Left kidney (tissue), 8 donors: ENCODE results near the gene CEBPE. TPM values are rescaled to one million over a fixed set of nuclear protein-coding genes. Genes with fewer than 3 reads are reported as not detected.

Source experiments
- DNase-seq: peaks from one replicate; pipeline ENCODE4 v3.0.0-alpha.2; 2013
- long read RNA-seq, 8 donors: transcript quantifications; one replicate each; lab custom pipeline, GENCODE V29; 2026
- polyA plus RNA-seq: library from polyadenylated mRNA; unstranded; fragments of 120-200 nt; gene quantifications from one replicate; pipeline ENCODE4 v1.2.1, GENCODE V29; 2013; ENCODE audit not compliant: insufficient read length

CEBPE gene
- polyA plus RNA-seq = 0.08 TPM
- long read RNA-seq, donor 1 = 0 reads
- long read RNA-seq, donor 2 = 0 reads
- long read RNA-seq, donor 3 = 0 reads
- long read RNA-seq, donor 4 = 0 reads
- long read RNA-seq, donor 5 = 0 reads
- long read RNA-seq, donor 6 = 0 reads
- long read RNA-seq, donor 7, partial matches to known transcripts = 0 of 1 reads
- long read RNA-seq, donor 7, other reads (novel, unspliced or antisense) = 0 of 1 reads
- long read RNA-seq, donor 8 = 0 reads

DNA sequence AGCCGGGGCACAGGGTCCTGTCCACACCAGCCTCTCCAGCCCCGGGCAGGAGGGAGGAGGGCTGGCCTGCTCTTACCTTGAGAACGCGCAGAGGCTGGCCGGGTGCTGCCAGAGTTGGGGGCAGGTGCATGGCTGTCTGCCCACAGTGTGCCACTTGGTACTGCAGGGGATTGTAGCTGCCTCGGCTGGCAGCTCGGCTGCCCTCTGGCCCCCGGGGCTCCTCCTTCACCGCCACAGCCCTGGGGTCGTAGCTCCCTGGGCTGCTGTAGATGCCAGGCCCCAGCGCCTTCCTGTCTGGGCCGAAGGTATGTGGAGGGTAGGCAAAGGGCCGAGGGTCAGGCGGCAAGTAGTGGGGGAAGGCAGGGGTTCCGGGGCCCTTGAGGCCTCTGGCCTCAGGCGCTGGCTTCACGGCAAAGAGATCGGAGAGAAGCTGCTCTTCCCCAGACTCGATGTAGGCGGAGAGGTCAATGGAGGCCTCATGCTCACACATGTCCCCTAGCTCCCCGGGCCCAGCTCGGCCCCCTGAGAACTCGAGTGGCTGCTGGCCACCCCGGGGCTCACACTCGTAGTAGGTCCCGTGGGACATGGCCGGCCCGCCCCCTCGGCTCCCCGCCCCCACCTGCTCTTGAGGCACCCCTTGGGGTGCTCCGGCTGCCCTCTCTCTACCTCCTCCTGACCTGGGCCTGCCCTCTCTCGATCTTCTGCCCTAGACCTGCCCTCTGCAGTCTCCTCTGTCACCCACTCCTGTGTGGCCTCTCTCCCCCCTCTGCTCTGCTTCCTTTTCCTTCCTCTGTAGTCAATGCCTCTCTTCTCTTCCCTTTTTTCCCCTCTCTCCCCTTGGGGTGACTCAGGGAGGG lies at the start of gene CEBPE:
Gene CEBPE, minus strand, starts transcription at position 750 of the 857 bp plus-strand sequence. Its CDS starts 164 bp downstream, at position 586.
- DNase-seq = no peak

DNA sequence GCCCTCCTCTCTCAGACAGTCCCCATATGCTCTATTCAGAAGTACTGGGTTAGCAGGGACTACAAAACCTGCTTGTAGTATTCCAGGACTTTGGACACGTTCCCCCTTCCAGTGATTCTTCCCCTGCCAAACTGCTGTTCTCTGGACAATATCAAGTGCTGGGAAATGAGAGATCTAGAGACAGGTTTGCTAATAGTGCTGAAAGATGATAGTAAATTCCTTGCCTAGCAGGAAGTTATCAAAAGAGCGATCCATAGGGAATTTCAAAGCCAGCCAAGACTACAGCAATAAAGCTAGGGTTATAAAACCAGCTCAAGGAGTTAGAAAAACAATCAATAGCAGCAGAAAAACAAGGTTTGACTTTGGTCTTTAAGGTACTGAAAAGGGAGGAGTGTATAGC lies 49.2 kb upstream of the CEBPE start:
- DNase-seq = no peak

DNA sequence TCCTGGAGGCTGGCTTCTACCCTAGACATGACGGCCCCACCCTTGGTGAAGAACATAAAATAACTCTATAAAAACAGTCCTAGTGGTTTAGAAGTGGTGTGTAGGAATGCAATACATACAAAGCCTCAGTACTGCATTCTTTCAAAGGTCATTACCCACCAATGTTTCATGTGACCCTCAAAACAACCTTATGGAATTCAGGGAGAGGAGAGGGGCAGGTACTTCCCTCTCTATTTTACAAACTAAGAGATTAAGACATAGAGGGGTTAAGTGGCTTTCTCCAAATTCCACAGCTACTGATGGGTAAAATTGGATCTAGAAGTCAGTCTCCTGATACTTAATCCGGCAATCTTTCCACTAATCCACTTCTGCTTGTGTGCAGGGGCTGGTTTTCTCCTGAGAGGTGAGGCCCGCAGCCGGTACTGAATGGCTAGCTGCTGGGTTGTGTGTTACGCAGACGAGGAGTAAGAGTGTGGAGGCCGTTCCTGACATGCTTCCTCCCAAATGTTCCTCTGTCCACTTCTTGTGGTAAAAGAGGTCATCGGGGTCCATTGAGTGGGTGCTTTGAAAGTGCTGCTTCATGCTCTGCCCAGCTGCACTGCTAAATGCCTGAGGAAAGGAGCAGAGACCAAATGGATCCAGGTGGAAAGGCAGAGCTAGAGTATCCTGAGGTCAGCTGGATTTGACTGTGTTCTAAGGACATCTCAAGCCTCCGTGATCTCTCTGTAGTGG lies 48.2 kb upstream of the CEBPE start:
- no peak for DNase-seq

DNA sequence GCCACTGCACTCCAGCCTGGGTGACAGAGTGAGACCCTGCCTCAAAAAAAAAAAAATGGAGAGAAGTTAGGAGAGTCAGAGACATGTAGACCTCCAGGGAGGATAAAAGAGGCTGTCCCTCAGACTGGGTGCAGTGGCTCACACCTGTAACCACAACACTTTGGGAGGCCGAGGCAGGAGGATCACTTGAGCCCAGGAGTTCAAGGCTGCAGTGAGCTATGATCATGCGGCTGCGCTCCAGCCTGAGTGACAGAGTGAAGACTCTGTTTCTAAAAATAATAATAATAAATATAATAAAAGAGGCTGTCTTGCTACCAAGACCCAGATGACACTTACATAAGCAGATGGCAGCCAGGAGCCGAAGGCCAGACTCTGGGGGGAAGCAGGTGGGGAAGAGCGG lies 45.9 kb upstream of the CEBPE start:
- no peak for DNase-seq

DNA sequence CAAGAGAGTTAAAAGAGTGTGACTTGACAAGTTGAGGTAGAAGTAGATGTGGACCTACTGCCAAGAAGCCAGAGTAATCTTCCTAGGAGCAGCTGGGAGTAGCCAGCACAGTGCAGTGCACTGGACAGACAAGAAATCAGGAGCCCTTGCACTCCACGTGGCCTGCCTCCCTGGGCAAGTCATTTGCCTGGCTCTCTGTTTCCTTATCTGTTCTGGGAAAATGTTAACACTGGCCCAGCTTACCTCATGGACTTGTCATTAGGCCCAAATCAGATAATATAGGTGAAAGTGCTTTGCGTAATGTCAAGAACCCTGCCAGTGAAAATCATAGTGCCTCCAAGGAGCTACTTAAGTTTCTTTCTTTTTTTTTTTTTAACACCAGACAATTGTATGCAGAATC lies 45.2 kb upstream of the CEBPE start:
- no peak for DNase-seq

DNA sequence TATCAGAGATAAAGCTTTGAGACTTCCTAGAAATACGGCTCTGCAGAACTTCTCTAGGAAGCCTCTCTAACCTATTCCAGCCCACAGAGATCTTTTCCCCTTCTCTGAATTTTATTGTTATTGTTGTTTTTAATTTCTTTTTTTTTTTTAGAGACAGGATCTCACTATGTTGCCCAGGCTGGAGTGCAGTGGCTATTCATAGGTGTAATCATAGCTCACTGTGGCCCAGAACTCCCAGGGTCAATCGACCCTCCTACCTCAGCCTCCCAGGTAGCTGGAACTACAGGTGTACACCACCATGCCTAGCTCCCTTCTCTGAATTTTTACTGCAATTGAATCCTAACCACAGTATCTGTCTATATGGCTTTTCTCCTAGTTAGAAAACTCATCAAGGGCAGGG lies 44.8 kb upstream of the CEBPE start:
- DNase-seq = no peak

DNA sequence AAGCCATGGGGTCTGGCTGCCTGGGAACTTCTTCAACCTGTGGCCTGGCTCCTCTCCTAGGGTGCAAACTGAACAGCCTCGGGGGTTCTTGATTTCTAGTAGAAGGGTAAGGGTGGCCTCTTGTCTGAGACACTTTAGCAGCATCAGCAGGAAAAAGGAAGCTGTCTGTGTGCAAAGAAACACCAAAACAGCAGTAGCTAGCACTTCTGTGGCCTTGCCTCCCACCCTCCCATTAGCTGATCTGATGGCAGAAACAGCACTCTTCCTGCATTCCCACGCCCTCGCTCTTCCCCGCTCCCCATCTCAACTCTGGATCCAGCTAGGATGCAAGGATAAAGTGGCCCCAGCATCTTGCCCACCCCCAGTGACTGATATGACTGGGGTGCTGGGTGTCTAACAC lies 43.7 kb upstream of the CEBPE start:
- DNase-seq = no peak

DNA sequence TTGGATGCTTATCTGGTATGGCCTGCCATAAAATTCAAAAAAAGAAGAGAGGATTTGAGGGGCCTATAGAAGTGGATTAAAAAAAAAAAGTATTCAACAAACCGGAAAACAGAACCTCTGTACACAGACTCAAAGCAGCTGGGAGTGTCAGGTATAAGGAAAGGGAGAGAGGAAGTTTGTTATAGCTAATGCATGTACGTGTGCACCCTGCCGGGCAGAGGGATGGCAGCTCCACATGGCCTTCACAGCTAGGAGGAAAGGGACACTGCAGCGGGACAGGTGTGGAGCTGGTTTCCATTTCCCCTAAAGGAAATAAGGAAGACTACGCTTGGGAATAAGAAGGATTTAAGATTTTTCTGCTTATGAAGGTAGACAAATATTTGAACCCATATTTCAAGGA lies 43.0 kb upstream of the CEBPE start:
- no peak for DNase-seq

DNA sequence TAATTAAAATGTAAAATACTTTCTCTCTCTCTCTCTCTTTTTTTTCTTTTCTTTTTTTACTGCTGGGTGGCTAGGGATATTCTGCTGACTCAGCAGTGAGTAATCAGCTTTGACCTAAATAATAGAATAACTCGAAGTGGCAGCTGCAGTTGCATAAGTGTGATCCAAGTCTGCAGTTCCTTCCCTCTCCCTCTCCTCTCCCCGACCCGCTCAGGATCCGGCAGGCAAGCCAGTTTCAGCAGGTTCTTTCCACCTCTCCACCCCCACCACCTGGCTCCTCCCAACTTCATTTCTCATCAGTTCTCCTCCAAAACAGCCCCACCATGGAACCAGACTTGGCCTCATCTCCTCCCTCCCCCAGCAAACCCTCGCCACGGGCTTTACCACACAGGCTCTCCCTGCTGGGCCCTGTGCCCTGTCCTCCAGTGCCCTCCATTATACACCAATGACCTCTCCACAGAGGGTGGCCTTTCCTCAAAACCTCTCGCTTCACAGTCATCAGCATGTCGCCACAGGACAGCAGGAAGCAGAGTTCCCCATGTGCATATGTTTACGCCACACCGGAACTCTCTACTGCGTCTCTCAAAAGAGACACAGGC lies 42.0 kb upstream of the CEBPE start:
- DNase-seq = no peak

DNA sequence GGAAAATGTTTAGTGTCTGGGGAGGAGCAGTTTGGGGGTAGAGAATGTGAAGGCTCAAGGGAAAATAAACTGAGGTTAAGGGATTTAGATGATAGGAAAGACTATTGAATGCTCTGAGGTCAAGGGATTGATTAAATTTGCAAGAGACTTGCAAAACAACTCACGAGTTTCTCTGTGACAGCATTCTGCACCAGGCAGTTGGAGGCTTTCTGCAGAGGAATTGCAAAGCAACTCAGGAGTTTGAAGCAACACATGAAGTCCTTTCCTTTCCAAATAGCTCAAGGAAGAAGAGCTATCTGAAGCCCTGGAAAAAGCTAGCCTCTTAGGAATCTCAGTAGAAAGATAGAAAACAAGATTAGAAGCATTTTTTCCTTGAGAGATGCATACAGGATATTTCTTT lies 40.5 kb upstream of the CEBPE start:
- no peak for DNase-seq

DNA sequence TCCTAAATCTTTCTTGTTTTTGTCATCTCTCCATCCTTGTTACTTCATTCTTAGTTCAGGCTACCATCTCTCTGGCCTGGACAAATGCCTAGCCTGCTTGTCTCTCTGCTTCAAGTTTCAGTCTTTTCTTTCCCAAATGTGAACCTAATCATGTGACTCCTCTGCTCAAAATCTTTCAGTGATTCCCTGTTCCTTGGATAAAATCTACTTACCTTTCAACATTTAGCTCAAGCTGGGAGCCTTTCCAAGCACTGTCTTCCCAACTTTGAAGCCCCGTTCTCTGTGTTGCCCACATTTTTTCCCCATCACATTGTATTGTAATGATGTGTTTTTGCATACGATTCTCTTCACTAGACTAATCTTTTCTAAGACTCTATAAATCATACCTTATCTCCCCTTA lies 39.7 kb upstream of the CEBPE start:
- no peak for DNase-seq

DNA sequence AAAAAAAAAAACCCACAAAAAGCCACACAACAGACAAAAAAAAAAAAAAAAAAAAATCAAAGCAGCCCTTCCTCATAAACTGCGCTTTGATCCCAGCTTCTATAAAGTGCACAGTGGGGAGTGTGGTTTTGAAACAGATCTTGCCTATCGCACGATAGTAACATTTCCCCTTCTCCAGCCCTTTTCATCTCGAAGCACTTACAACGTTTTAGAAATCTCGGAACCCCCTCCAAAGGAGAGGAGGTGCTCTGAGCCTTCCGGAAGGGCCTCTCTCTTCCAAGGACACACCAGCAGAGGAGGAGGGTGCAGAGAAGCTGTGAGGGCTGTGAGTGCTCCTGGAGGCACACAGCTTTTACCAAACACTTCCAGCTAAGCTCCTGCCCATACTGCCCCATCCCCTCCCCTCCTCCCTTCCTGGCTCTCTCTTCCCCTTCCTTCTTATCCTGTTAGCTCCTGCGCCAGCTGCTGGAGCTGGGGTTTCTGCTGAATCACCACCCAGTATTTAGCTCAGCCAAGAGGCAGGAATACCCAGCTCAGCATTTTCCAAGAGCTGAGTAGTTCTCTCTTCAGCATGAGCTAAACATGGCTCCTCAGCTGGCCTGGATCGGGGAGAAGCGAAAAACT lies 36.0 kb upstream of the CEBPE start:
- no peak for DNase-seq

DNA sequence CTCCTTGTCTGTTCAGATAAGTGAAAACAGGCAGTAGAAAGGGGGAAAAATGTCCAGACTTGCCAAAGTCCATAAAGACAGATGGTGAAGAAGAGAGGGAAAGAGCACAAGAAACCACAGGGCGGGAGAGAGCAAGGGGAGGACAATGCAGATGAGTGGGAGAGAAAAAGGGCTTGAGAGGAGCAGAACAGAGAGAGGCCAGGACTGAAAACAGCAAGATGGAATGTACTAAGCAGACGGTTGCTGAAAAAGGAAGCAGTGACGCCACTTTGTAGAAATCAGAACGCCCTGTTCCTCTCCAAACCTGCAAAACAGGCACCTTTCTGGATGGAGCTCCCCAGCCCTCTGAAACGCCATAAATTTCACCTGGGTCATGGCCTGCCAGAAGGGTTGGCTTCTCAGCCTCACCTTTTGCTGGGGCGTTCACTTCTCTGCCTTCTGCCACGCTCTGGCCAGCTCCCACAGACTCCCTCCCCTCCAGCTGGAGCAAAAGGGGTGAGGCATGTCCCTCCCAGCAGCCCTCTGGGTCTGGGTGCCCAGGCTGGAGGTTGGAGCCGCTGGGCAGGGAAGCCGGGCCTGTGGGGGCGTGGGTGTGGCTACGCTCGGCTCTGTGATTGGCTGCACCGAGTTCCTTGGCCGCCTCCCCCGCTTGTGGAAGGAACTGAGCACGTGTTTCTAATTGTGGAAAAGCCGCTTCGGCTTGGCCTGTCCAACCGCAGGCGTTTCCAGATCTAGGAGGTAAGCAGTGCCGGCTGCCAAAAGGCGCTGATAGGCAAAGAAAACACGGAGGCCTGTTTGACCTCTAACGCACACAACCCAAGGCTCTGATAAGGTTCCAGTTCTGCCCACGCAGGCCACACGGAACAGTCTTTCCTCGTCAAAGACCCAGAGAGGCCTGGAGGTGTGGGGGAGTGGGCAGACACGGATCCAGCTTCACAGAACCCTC lies 35.1 kb upstream of the CEBPE start:
- no peak for DNase-seq

DNA sequence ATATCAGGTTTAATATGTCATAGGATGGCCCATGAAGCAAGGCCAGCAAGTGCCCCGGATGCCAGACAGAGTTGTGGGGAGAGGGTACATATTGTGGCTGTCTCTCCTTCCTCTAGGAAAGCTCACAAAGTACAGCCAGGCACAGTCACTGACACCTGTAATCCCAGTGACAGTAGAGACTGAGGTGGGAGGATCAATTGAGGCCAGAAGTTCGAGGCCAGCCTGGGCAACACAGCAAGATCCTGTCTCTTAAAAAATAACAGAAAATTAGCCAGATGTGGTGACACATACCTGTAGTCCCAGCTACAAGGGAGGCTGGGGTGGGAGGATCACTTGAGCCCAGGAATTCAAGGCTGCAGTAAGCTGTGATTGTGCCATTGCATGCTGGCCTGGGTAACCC lies 32.3 kb upstream of the CEBPE start:
- no peak for DNase-seq

DNA sequence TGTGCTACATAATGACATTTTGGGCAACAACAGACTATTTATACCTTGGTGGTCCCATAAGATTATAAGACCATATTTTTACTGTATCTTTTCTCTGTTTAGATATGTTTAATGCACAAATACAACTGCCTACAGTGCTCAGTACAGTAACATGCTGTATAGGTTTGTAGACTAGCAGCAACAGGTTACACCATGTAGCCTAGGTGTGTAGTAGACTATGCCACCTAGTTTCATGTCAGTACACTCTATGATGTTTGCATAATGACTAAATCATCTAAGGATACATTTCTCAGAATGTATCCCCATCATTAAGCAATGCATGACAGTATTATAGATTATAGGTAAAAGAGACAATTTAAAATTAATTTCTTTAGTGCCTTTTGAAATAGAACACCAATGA lies 30.7 kb upstream of the CEBPE start:
- no peak for DNase-seq

DNA sequence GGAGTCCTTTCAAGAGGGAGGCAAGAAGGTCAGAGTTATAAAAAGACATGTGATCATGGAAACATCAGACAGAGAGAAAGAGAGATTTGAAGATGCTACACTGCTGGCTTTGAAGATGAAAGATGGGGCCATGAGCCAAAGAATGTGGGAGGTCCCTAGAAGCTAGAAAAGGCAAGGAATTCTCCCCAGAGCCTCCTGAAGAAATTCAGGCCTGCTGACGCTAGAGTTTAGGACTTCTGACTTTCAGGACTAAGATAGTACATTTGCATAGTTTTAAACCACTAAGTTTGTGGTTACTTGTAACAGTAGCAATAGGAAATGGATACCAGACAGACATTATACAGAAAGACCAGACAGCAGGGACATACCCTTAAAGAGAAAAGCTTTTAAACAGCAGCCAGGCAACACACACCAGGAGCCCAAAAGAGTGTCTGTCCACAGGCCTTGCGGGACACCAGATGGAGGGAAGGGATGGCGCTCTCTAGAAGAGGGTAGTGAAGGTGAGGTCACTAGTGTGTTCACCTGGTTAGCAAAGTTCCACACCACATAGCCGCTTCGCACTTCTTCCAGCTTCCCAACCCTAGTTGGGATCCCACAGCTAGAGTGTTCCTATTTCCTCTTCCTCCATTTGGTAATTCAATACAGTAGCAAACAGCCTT lies 29.7 kb upstream of the CEBPE start:
- DNase-seq = no peak

DNA sequence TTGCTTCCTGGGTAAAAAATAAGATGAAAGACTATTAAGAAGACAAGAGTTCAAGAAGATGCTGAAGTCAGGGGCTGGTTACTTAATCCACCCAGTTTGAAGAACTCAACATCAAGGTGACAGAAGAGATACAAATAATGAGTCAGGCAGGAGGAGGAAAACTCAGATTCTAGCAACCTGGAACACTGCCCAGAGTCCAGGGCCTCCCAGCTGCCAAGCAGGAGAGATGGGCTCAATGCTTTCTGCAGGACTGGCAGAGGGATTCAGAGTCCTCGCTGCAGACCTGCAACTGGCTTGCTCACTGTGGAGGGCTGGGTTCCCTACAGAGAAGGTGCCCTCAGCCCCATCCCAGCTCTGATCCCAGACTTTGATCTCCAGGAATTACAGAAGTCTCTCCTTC lies 28.6 kb upstream of the CEBPE start:
- DNase-seq = no peak

DNA sequence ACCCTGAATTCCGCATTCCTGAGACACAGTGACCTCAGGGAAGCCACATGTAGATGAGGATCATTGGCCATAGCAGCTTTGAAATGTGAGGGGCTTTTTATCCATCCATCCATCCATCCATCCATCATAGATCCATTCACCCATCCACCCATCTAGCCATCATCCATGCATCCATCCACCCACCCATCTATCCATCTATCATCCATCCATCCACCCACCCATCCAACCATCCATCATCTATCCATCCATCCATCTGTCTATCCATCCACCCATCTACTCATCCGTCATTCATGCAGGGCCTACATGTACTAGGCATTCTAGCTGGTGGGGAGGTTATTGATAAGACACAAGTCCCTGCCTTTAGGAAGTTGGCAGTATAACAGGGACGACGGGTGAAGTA lies 27.9 kb upstream of the CEBPE start:
- DNase-seq = no peak

DNA sequence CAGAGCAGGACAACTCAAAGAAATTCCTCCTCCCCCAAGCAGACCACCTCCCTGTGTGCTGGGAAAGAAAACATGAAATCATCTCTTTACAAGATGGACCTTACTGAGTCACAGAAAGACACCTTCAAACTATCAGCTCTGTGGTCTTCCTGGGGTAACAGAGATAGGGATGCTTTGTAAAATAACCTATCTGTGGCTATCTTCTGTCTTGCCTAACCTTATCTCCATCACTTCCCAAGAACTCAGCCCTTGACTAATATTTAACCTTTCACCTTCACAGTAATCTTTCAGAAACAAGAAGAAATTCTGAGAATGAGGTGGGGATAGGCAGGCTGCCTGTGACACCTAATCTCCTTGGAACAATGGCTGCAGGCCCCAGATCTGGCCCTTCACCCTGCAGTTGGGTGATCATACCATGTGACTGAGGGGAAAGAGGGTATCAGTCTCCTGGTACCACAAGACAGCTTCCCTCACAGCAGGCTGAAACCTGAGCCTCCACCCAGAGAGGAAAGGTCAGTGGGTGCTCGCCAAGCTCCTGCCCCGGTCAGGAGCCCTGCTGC lies 27.4 kb upstream of the CEBPE start:
- no peak for DNase-seq

DNA sequence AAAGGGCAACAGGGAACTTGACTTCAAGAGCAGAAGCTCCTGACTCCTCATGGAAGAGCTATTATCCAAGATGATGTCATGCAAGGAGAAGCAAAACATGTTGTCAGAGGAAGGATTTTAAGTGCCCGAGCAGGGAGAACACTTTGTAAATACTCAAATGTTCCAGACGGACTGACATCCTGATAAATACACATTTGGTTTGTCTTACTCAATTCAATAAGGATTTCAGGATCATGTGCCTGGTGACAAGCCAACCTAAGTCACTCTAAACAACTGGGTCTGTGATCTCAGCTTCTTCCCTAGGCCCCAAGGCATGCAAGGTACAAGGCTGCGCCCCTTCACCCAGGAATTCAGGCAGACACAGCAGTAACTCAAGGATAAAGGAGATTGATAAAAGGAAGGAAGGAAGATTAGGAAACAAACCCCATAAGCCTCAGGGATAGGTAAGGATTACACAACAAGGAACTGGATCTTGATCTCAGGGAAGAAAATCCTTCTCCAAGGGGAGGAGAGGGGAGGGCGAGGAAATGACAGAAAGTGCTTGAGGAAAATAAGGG lies 26.8 kb upstream of the CEBPE start:
- no peak for DNase-seq
